Uterus (tissue), 4 donors: Measurements from ENCODE around the gene P4HTM. TPM values are rescaled to one million over a fixed set of nuclear protein-coding genes. Genes with fewer than 3 reads are reported as not detected.

ENCODE experiments used
- DNase-seq, 2 donors: peaks; one replicate each; pipeline ENCODE4 v3.0.0-alpha.2; 2019 to 2020
- H3K27ac ChIP-seq, 2 donors: fragments of 200-600 bp; sonication (generic); 1 replicate in 1 of 2; 2 replicates in 1 of 2; pipeline ENCODE4 v1.5.1; 2016 to 2018
- H3K27me3 ChIP-seq, 2 donors: fragments of 200-600 bp; sonication (generic); one replicate each; pipeline ENCODE4 v1.5.1; 2018 to 2019; ENCODE audit warnings: control low read depth in 1 of 2
- H3K36me3 ChIP-seq, 2 donors: fragments of 200-600 bp; sonication (generic); one replicate each; pipeline ENCODE4 v1.5.1; 2019; ENCODE audit warnings: control low read depth in 1 of 2
- H3K4me1 ChIP-seq, 2 donors: fragments of 200-600 bp; sonication (generic); one replicate each; pipeline ENCODE4 v1.5.1; 2018 to 2019; ENCODE audit warnings: control low read depth in 1 of 2
- H3K4me3 ChIP-seq, 2 donors: fragments of 200-600 bp; sonication (generic); 1 replicate in 1 of 2; 2 replicates in 1 of 2; pipeline ENCODE4 v1.5.1; 2018 to 2019; ENCODE audit warnings: mild to moderate bottlenecking in 1 of 2
- H3K9me3 ChIP-seq, 2 donors: fragments of 200-600 bp; sonication (generic); one replicate each; pipeline ENCODE4 v1.5.1; 2019; ENCODE audit warnings: control low read depth in 1 of 2
- CTCF ChIP-seq, 4 experiments: fragments of 200-600 bp in 2 of 4; fragments of 450-650 bp in 2 of 4; sonication (generic) in 2 of 4; IDR thresholded peaks; one replicate each; pipeline ENCODE4 v1.5.1; 2016 to 2019; ENCODE audit warnings: antibody characterized with exemption in 4 of 4, mild to moderate bottlenecking in 2 of 4, moderate library complexity in 1 of 4
- POLR2A ChIP-seq, 2 donors: fragments of 450-650 bp; IDR thresholded peaks; one replicate each; pipeline ENCODE4 v1.6.1; 2016; ENCODE audit warnings: antibody characterized with exemption in 2 of 2, mild to moderate bottlenecking in 1 of 2, moderate library complexity in 1 of 2
- intact Hi-C: fragments of 100-400 bp; cut with DNase I; formaldehyde crosslinking; loops from one replicate; pipeline ENCODE4 v1.15.1; 2023; ENCODE audit warnings: low total_unique reads
- total RNA-seq, 4 donors: library from RNA; depleted of rRNA in 3 of 4; stranded (reverse); fragments of >200 nt in 3 of 4; gene quantifications; one replicate each; pipeline versions ENCODE4 v1.1.0 to v1.2.4, GENCODE V29; 2014 to 2023
- donor health status: DM: yes; HTN: yes; CAD: no.

P4HTM gene
- 10 to 100 TPM; 35.0 to 81.5 (median 51.1) TPM for total RNA-seq

GRCh38 chr3:48989796-48990635 is at the start of gene P4HTM:
Gene P4HTM (plus strand): TSS chr3:48990241. CDS start chr3:48990257, 16 bp downstream.
- Histone ChIP-seq H3K27me3 (no peaks in the 10 kb centered on the region), H3K4me1 (peaks cover 0 to 9% of the 10 kb centered on the region in 2 donors), H3K36me3 (no peaks in the 10 kb centered on the region), H3K27ac (peak within 1 kb of the TSS; percentile 93 to 94), H3K9me3 (no peaks in the 10 kb centered on the region), H3K4me3 (peak within 1 kb of the TSS; percentile 56 to 70)
- TF ChIP-seq POLR2A (IDR thresholded peaks at IDR 0.05) (peak; percentile 41 to 76), CTCF (IDR thresholded peaks at IDR 0.05) (peak; percentile 34 to 59 (median 40))
- intact Hi-C loops, result loop anchor here (10.0 kb wide), 1 partner anchor 455 kb away; no protein-coding TSS in a partner anchor
- peak; percentile 94 for DNase-seq

- no peaks in the 10 kb centered on the region for H3K36me3 ChIP-seq
- no peak overlapping the region for H3K27ac ChIP-seq
- no peaks in the 10 kb centered on the region for H3K27me3 ChIP-seq
- intact Hi-C loops, result no loop called here
- no peaks in the 10 kb centered on the region for H3K9me3 ChIP-seq
- no peak for DNase-seq
- no peak overlapping the region for H3K4me3 ChIP-seq
- no peaks in the 10 kb centered on the region for H3K4me1 ChIP-seq
- TF ChIP-seq CTCF (IDR thresholded peaks at IDR 0.05), result no peak
- no peak for TF ChIP-seq POLR2A (IDR thresholded peaks at IDR 0.05)
Measured at GRCh38 chr3:48945432-48945831, 44.6 kb upstream of the P4HTM start.

GRCh38 chr3:48945891-48946549 is 44.0 kb upstream of the P4HTM start:
- Histone ChIP-seq H3K4me3 (no peak overlapping the region), H3K9me3 (no peaks in the 10 kb centered on the region), H3K27ac (no peak overlapping the region), H3K4me1 (no peaks in the 10 kb centered on the region), H3K36me3 (no peaks in the 10 kb centered on the region), H3K27me3 (no peaks in the 10 kb centered on the region)
- TF ChIP-seq CTCF (IDR thresholded peaks at IDR 0.05), result no peak
- no peak for TF ChIP-seq POLR2A (IDR thresholded peaks at IDR 0.05)
- intact Hi-C loops, result no loop called here
- no peak for DNase-seq

- Histone ChIP-seq H3K27ac (no peak overlapping the region), H3K4me1 (no peaks in the 10 kb centered on the region), H3K9me3 (no peaks in the 10 kb centered on the region), H3K4me3 (no peak overlapping the region), H3K27me3 (no peaks in the 10 kb centered on the region), H3K36me3 (no peaks in the 10 kb centered on the region)
- DNase-seq, result no peak
- TF ChIP-seq POLR2A (IDR thresholded peaks at IDR 0.05), result no peak
- TF ChIP-seq CTCF (IDR thresholded peaks at IDR 0.05), result no peak
- intact Hi-C loops, result no loop called here
Measured at GRCh38 chr3:48949376-48949717, 40.7 kb upstream of the P4HTM start.

- Histone ChIP-seq H3K27ac (no peak overlapping the region), H3K9me3 (no peaks in the 10 kb centered on the region), H3K4me1 (no peaks in the 10 kb centered on the region), H3K4me3 (no peak overlapping the region), H3K27me3 (no peaks in the 10 kb centered on the region), H3K36me3 (no peaks in the 10 kb centered on the region)
- TF ChIP-seq CTCF (IDR thresholded peaks at IDR 0.05) (no peak), POLR2A (IDR thresholded peaks at IDR 0.05) (no peak)
- intact Hi-C loops, result no loop called here
- DNase-seq, result no peak
Measured at GRCh38 chr3:48950051-48950450, 40.0 kb upstream of the P4HTM start.
